Medulla oblongata (tissue), 1 donor: ENCODE results near the gene LIN9.
"Not testable (repeated sequence)": the region's sequence is repeated elsewhere in the genome, so short reads cannot be mapped to it uniquely, and the experiment has no call there.

Source experiments
- DNase-seq: peaks from one replicate; pipeline ENCODE4 v3.0.0-alpha.2; 2015; ENCODE audit errors: extremely low spot score

Gene LIN9

GRCh38 chr1:226276077-226276682 lies 32.8 kb downstream of the LIN9 start:
- DNase-seq = no peak

- DNase-seq = no peak
Measured at GRCh38 chr1:226274138-226274537, 34.8 kb downstream of the LIN9 start.

GRCh38 chr1:226272233-226272902 lies 36.6 kb downstream of the LIN9 start:
- not testable (repeated sequence) for DNase-seq

GRCh38 chr1:226268421-226269124 lies 40.4 kb downstream of the LIN9 start:
- DNase-seq = no peak

DNA sequence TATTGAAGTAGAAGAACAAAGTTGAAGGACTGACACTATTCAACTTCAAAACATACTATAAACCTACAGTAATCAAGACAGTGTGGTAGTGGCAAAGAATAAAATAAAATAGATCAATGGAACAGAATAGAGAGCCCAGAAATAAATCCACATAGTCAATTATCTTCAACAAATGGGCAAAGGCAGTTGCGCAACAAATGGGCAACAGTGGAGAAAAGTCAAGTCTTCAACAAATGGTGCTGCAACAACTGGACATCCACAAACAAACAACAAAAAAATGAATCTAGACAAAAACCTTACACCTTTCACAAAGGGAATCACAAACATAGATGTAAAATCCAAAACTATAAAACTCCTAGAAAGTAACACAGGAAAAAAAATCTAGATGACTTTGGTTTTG lies 47.1 kb downstream of the LIN9 start:
- no peak for DNase-seq

GRCh38 chr1:226255380-226255779 lies 53.6 kb downstream of the LIN9 start:
- DNase-seq = no peak

GRCh38 chr1:226253933-226254332 lies 55.0 kb downstream of the LIN9 start:
- no peak for DNase-seq

DNA sequence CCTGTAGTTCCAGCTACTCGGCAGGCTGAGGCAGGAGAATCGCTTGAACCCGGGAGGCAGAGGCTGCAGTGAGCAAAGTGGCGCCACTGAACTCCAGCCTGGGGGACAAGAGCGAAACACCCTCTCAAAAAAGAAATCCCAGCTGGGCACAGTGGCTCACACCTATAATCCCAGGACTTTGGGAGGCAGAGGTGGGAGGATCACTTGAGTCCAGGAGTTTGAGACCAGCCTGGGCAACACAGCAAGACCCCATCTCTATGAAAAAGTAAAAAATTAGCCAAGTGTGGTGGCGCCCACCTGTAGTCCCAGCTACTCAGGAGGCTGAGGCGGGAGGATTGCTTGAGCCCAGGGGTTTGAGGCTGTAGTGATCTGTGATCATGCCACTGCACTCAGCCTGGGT lies 56.1 kb downstream of the LIN9 start:
- not testable (repeated sequence) for DNase-seq

DNA sequence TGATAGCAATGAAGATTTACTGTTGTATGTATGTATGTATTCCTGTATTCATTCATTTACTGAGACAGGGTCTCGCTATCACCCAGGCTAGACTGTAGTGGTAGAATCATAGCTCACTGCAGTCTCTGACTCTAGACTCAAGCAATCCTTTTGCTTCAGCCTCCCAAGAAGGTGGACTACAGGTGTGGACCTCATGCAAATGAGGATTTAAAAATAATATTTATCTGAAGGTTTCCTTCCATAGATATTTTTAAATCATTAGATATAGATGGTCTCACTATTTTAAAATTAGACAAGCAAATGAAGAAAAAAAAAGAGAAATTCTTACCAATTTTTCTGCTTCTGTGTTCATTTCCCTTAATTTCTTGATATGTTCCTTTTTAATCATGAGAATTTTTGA lies 58.5 kb downstream of the LIN9 start:
- DNase-seq = no peak

- no peak for DNase-seq
Measured at GRCh38 chr1:226248796-226249195, 60.2 kb downstream of the LIN9 start.

- DNase-seq = no peak
Measured at GRCh38 chr1:226248091-226248490, 60.9 kb downstream of the LIN9 start.

DNA sequence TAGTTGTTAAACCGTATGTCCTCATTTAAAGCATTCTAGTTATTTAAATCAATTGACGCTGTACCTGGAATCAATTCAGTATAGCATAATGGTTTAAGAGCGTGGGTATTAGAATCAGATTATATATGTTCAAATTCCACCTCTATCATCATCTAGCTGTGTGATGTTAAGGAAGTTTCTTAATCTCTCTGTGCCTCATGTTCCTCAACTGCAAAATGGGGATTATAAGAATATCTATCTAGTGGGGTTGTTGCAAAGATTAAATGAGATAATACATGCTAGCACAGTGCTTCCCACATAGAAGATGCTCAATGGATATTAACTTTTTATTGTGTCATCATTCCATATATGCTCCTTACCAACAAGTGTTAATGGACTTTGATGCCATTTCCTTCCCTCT lies 69.5 kb downstream of the LIN9 start:
- no peak for DNase-seq

- DNase-seq = no peak
Measured at GRCh38 chr1:226236826-226237225, 72.1 kb downstream of the LIN9 start.

DNA sequence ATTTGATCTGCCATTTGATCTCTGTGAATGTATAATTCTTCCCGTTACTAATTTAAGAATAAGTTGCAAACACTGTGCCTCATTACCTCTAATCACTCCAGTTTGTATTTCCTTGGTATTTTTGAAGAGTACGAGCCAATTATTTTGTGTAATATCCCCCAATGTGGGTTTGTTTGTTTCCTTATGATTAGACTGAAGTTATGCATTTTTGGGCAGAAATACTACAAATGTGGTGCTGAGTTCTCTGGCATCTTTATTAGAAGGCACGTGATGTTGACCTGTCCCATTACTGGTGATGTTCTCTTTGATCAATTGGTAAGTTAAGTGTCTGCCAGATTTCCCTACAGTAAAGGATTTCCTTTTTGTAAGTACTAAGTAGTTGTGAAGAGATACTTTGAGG lies 75.2 kb downstream of the LIN9 start:
- no peak for DNase-seq

DNA sequence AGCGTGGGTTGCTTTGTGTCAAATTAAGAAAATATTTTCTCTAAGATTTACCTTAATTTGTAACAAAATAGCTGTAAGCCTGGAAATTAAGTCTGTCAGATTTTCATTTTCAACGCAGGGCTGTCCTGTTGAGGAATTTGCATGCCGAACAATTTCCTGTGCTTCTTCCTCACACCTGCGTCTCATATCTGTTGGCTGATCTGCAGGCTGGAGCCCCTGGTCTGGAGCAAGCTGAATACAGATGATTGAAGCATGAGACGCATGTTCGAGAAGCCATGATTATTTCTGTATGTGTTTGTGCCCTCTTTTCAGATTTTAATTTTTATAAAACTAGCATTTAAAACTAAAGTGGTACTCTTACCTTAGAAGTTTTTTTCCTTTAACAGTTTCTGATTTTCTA lies 75.7 kb downstream of the LIN9 start:
- no peak for DNase-seq

DNA sequence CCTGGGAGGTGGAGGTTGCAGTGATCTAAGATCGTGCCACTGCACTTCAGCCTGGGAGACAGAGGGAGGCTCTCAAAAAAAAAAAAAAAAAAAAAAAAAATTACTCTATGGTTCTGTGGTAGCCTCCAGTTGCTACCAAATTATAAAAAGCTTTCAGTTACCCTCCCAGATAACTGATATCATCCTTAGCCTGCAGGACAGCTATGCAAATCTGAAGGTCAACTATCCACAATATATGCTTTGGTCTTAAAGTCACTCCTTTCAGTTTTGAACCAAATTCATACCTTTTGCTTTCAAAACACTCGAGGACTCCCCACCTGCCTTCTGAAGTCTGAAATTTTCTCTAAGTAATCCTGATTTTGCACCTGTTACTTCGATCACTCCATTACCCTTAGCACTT lies 82.4 kb downstream of the LIN9 start:
- DNase-seq = no peak

- no peak for DNase-seq
Measured at GRCh38 chr1:226223786-226224244, 85.1 kb downstream of the LIN9 start.

DNA sequence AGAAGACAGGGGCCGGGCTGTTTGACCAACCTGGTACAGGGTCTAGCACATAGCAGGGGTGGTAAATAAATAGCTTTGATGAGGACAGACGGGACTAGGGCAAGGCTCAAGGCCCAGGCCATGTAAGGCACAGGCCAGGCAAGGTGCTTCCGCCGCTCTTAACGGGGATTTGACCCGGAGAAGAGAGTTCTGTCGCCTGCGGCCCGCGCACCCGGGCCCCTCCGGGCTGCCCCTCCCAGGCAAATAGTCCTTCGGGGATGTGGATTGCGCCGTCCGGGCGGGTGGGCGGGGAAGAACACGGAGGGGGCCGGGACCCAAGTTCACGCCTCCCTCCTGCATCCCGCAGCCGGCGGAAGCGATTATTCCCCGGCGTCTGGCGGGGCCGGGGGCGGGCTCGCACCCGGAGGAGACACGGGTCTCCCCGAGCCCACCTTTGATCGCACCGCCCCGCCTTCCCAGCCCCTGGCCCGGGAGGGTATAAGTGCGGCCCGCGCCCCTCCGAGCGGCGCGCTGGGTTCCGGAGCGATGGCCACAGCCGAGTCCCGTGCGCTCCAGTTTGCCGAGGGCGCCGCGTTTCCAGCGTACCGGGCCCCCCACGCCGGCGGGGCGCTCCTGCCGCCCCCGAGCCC lies 85.7 kb downstream of the LIN9 start, which contains the start of gene MIXL1:
TSS of gene MIXL1 (plus strand) at position 508 of the 629 bp plus-strand sequence. CDS start at position 526, 18 bp downstream.
- no peak for DNase-seq

GRCh38 chr1:226222686-226223085 lies 86.3 kb downstream of the LIN9 start:
- no peak for DNase-seq

DNA sequence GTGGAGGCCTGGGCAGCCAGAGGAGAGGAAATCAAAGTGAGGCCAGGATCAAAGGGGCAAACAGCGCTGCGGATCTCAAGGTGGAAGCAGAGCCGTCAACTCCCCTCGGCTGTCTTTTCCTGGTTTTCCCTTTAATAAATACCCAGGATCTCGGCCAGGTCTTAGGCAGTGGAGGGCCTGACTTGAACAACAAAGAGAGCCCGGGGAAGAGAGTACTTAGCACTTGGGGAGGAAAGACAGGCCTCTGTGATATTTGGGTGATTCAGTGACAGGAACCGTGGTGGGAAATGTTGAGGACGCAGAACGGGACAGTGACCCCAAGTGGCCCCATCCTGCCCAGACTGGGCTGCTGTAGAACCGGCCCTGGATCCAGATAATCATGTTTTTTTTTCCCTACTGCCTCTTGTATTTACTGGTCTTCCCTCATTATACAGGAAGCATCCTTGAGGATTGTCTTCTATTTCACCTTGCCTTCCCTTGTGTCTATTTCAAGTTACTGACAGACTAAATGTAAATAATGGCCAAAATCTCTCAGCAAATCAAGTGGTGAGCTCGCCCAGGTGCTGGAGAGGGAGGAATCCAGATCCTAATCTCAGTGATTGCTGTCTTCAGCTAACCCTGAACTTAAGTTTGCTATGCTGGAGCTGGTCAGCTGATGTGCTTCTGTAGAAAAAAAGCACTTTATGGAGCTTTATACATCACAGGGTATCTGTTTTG lies 88.3 kb downstream of the LIN9 start:
- no peak for DNase-seq

DNA sequence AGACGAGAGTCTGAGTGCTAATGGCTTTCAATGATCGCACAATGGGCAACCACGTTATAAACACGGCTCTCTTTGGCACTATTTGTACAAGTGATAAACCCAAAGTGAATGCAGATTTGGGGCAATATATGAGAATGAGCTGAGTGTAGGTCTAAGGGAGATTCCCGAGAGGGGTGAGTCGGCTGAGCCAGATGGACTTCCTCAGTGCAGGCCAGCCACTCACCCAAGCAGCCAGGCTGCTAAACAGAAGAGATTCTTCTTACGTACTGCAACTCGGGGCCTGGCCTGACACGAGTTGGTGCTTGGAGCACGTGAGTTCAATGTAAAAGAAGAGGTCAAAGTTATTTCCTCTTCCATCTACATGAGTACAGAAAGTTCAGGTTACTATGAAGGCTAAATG lies 91.7 kb downstream of the LIN9 start:
- DNase-seq = no peak

GRCh38 chr1:226216056-226216455 lies 92.9 kb downstream of the LIN9 start:
- no peak for DNase-seq
